ENCODE results near the gene HOXD8.

HOXD8 gene

DNA sequence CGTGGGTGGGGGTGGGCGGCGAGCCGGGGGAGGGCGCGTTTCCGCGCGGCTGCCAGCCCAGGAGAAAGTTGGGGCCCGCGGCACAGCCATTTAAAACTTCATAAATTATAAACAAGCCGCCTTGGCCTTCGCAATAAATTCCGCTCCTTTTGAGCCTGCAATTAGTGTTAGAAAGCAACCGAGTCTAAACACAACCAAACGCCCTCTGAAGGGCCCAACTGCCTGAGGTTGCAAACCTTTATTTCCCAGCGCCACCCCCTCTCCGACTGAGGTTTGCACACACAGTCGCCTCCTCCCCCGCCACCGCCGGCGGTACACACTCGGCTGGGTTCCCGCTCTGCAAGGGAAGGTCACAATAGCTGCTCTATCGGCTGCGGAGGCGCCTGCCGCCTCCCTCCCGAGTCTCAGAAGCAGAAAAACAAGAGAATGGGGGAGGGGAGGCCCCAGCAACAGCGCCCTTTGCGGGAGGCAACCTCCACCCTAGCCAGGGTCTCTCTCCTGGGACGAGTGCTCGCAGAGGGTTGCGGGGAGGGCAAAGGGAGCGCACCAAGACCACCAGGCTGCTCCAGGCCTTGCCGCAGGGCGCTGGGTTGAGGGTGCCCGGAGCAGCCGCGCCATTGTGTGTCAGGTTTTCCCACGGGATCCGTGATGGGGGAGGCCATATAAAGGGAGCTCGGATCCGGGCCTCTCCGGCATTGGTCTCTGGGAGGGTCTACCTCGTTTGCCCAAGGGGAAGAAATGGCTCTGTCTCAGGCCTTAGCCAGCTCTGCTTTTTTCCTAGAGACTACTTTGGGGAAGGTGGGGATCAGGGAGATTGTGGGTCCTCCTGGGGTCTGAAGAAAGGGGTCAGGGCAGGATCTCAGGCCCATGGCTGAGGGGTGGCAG lies 45.6 kb downstream of the HOXD8 start:
- no peak for DNase-seq

DNA sequence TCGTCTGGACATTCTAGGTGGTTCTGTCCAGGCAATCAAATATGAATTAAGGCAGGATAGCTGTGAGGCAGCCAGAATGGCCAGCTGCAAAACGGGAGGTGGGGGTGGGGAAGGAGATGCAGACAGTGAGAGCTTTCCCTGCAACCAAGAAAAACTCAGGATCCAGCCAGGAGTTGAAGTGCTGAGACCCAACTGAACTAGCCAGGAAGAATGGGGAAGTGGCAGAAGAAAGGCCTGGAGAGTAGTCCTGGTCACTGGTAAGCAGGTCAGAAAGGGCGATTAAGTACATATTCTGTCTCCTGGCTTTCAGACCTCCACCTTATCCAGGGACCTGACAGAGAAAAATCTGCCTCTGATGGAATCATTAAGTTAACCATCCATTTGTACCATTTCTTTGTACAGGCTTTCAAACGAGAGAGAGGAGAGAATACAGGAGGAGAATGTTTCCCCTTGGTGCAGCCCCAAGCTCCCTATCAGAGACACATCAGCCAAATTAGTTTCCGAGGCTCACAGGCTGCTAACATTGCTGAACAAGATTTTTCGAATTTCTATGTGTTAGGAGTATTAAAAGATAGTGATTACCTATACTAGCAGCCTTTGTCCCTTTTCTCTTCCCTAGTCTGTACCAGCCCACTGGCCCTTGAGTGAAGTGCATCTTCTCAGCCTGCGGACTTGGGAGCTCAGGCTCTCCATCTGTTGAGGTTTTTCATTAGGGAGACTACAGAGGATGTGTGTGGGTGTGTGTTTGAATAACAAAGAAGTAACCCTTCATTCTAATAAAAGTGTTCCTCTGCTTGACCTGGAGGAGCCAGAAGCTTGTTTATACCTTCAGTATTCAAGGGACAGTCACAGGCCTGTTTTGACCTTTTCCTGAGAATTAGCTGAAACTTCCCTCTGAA lies 46.5 kb downstream of the HOXD8 start:
- no peak for DNase-seq

DNA sequence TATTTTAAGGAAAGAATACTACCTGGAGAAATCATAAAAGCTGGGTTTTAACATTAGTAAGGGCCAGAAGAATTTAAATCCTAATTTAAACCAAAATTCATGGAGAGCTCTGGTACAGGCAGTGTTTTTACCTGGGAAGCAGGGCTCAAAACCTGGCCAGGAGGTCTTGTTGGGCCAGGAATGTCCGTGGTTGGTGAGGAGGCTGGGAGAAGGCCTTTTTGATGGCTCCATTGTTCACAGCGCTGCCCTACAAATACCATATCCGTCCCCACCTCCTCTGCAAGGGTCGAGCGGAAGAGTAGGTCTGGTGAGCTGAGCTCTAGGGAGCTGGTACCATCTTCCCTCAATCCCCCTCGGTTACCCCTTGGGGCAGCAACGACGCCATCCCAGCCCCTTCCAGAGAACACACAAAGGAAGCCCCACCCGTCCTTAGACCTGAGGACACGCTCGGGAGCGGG lies 48.1 kb downstream of the HOXD8 start:
- DNase-seq = no peak

- DNase-seq = no peak
Measured at GRCh38 chr2:176178038-176178756, 48.7 kb downstream of the HOXD8 start.

DNA sequence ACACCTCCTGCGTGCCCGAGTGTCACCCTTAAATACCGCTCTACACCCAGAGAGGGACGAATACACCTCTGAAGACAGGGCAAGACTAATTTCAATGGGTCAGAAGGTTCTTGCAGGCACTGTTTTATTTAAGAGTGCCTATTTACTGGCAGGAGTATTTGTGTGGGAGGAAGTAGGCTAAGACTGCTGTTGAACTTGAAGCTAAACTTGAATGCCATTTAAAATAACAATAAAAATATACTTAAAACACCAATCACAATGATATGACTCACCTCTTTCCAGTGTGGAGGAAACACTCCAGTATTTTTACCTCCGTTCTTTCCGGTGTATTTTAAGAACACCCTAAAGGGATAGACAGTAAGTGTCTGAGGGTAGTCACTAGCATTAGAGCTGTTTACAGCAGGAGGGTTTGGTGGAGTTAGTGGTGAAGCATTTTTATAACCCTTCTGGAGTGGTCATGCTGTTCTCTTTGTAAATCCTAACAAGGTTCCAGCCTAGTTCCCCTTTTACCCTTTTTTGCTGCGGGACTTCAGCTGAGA lies 49.3 kb downstream of the HOXD8 start:
- no peak for DNase-seq

- DNase-seq = no peak
Measured at GRCh38 chr2:176181551-176181950, 52.0 kb downstream of the HOXD8 start.

Data from activated CD4-positive, CD25-positive, alpha-beta regulatory T cell treated with anti-CD3 and anti-CD28 coated beads, Interleukin-2, amount 50 U/mL, for 72 hours (primary cell).